ENCODE results near the gene KCNH1. TPM values are rescaled to one million over a fixed set of nuclear protein-coding genes. Genes with fewer than 3 reads are reported as not detected.

The KCNH1 gene
- total RNA-seq, 1 donor from 2014 or later, result 0.10 TPM

DNA sequence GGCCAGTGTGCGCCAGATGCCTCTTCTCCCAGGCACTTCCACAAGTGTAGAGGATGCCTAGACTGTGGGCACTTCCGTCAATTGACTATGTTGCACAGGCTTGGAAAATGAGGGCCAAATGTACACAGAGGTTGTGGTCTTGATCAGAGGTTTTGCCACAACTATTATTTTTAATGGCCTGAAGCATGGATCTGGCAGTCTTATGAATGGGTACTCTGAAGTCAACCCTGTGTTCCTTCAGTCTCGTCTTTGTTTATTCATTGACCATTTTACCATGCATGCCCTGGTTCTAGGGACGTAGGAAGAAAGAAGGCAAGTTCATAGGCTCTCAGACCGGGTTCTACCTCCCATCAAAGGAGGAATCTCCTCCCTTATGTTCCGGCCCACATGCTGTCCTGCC, 476.1 kb downstream of the KCNH1 start:
- Mint-ChIP-seq H3K9me3 (ENCODE audit: unreplicated experiment) (no peaks in the 10 kb centered on the region), H3K27ac (ENCODE audit: unreplicated experiment) (no peak overlapping the region), H3K27me3 (ENCODE audit: unreplicated experiment) (peaks cover 4% of the 10 kb centered on the region), H3K4me1 (ENCODE audit: unreplicated experiment) (no peaks in the 10 kb centered on the region), H3K4me3 (ENCODE audit: unreplicated experiment) (no peak overlapping the region), H3K36me3 (ENCODE audit: low read depth, unreplicated experiment) (no peaks in the 10 kb centered on the region)
- TF ChIP-seq, protein P1, sequence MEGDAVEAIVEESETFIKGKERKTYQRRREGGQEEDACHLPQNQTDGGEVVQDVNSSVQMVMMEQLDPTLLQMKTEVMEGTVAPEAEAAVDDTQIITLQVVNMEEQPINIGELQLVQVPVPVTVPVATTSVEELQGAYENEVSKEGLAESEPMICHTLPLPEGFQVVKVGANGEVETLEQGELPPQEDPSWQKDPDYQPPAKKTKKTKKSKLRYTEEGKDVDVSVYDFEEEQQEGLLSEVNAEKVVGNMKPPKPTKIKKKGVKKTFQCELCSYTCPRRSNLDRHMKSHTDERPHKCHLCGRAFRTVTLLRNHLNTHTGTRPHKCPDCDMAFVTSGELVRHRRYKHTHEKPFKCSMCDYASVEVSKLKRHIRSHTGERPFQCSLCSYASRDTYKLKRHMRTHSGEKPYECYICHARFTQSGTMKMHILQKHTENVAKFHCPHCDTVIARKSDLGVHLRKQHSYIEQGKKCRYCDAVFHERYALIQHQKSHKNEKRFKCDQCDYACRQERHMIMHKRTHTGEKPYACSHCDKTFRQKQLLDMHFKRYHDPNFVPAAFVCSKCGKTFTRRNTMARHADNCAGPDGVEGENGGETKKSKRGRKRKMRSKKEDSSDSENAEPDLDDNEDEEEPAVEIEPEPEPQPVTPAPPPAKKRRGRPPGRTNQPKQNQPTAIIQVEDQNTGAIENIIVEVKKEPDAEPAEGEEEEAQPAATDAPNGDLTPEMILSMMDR (IDR thresholded peaks at IDR 0.05; ENCODE audit: unreplicated experiment), result no peak
- no peak for DNase-seq (ENCODE audit: low spot score)

DNA sequence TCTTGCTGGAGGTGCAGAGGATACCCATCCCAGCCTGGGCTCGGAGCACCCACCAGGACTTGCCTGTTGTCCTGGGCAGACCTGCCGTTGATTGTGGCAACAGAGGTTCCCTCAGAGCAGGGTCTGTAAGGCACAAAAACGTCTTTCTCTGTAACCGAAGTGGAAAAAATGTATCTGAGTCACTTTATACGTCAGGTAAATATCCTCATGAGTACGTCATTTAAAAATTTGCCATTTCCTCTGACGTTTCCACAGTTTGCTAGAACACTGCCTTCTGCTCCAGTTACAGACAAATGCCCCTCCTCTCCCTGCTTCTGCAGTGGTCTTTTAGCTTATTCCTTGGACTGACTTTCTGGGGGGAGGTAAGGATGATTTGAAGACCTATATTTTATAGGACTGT, 478.4 kb downstream of the KCNH1 start:
- Mint-ChIP-seq H3K9me3 (ENCODE audit: unreplicated experiment) (no peaks in the 10 kb centered on the region), H3K27me3 (ENCODE audit: unreplicated experiment) (peaks cover 2% of the 10 kb centered on the region), H3K36me3 (ENCODE audit: low read depth, unreplicated experiment) (no peaks in the 10 kb centered on the region), H3K4me1 (ENCODE audit: unreplicated experiment) (peaks cover 2% of the 10 kb centered on the region), H3K27ac (ENCODE audit: unreplicated experiment) (no peak overlapping the region), H3K4me3 (ENCODE audit: unreplicated experiment) (no peak overlapping the region)
- DNase-seq (ENCODE audit: low spot score), result no peak
- TF ChIP-seq, protein P1 (IDR thresholded peaks at IDR 0.05; ENCODE audit: unreplicated experiment), result no peak

DNA sequence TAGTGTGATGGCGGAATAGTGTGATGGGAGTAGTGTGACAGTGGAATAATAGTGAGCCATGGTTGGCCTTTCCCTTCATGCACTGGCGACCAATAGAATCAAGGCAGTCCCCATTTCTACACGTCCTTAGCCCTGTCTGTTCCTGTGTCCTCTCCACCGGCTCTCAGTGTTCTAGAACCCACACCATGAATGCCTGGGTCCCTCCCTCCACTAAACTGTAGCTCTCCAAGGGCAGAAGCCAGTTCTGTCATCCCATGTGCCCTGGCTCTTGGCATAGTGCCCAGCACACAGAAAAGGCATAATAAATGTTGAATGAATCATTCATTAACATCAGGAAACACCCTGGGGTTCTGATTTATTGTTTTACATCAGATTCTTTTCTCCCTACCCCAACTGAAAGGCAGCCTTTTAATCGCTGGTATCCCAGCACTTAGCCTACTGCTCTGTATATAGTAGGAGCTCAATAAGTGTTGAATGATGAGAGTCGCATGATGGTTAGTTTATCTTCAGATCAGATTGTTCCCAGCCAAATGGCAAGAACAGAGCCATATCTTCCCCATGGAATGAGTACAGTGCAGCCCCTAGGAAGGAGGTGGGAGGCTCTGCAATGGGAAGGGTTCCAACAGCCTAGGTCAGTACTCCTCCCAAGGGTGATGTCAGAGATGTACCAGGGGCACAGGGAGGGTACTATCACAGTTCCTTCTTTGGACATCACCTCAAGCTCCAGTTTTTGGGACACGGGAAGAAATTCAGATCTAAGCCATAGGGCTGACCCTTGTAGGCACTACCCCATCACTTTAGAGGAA, 479.6 kb downstream of the KCNH1 start:
- no peak for DNase-seq (ENCODE audit: low spot score)
- Mint-ChIP-seq H3K4me1 (ENCODE audit: unreplicated experiment) (peaks cover 2% of the 10 kb centered on the region), H3K27me3 (ENCODE audit: unreplicated experiment) (peaks cover 2% of the 10 kb centered on the region), H3K27ac (ENCODE audit: unreplicated experiment) (no peak overlapping the region), H3K36me3 (ENCODE audit: low read depth, unreplicated experiment) (no peaks in the 10 kb centered on the region), H3K4me3 (ENCODE audit: unreplicated experiment) (no peak overlapping the region), H3K9me3 (ENCODE audit: unreplicated experiment) (no peaks in the 10 kb centered on the region)
- TF ChIP-seq, protein P1 (IDR thresholded peaks at IDR 0.05; ENCODE audit: unreplicated experiment), result no peak

DNA sequence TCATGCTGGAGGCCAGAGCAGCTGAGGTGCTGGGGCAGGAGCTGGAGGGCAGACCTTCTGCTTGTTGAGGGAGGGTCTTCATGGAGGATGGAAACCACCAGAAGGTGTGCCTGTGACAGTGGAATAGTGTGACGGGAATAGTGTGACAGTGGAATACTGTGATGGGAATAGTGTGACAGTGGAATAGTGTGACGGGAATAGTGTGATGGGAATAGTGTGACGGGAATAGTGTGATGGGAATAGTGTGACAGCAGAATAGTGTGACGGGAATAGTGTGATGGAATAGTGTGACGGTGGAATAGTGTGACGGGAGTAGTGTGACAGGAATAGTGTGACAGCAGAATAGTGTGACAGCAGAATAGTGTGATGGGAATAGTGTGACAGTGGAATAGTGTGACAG, 480.2 kb downstream of the KCNH1 start:
- TF ChIP-seq, protein P1 (IDR thresholded peaks at IDR 0.05; ENCODE audit: unreplicated experiment), result no peak
- Mint-ChIP-seq H3K36me3 (ENCODE audit: low read depth, unreplicated experiment) (no peaks in the 10 kb centered on the region), H3K9me3 (ENCODE audit: unreplicated experiment) (no peaks in the 10 kb centered on the region), H3K4me1 (ENCODE audit: unreplicated experiment) (peaks cover 2% of the 10 kb centered on the region), H3K27ac (ENCODE audit: unreplicated experiment) (no peak overlapping the region), H3K27me3 (ENCODE audit: unreplicated experiment) (peaks cover 2% of the 10 kb centered on the region), H3K4me3 (ENCODE audit: unreplicated experiment) (no peak overlapping the region)
- no peak for DNase-seq (ENCODE audit: low spot score)

GRCh38 chr1:210652329-210652954, 481.5 kb downstream of the KCNH1 start:
- Mint-ChIP-seq H3K9me3 (ENCODE audit: unreplicated experiment) (no peaks in the 10 kb centered on the region), H3K36me3 (ENCODE audit: low read depth, unreplicated experiment) (no peaks in the 10 kb centered on the region), H3K4me1 (ENCODE audit: unreplicated experiment) (peaks cover 2% of the 10 kb centered on the region), H3K27ac (ENCODE audit: unreplicated experiment) (no peak overlapping the region), H3K4me3 (ENCODE audit: unreplicated experiment) (no peak overlapping the region), H3K27me3 (ENCODE audit: unreplicated experiment) (peaks cover 2% of the 10 kb centered on the region)
- TF ChIP-seq, protein P1 (IDR thresholded peaks at IDR 0.05; ENCODE audit: unreplicated experiment), result no peak
- no peak for DNase-seq (ENCODE audit: low spot score)

Measured in endothelial cell (in vitro differentiated cells).